Activated T-helper 17 cell treated with anti-CD3 and anti-CD28 coated beads, Interleukin-2, amount 50 U/mL, for 72 hours (primary cell): ENCODE results near the gene SNX21. TPM values are rescaled to one million over a fixed set of nuclear protein-coding genes. Genes with fewer than 3 reads are reported as not detected.
A peak's percentile ranks its signal among the peaks of the same experiment; 100 is the strongest.
"Not testable (repeated sequence)": the region's sequence is repeated elsewhere in the genome, so short reads cannot be mapped to it uniquely, and the experiment has no call there.

Source experiments
- ATAC-seq: fragments of 150-1000 bp; cut with Tn5 transposase; replicated peaks from 2 replicates; pipeline ENCODE4 v1.10.0; 2021; ENCODE audit warnings: mild to moderate bottlenecking, moderate library complexity
- H3K27ac Mint-ChIP-seq: one replicate; pipeline ENCODE4 v1.8.0; 2022; ENCODE audit warnings: mixed read lengths
- H3K27me3 Mint-ChIP-seq: one replicate; pipeline ENCODE4 v1.8.0; 2022; ENCODE audit warnings: mixed read lengths
- H3K36me3 Mint-ChIP-seq: one replicate; pipeline ENCODE4 v1.8.0; 2022; ENCODE audit warnings: low read depth, mild to moderate bottlenecking, mixed read lengths
- H3K4me1 Mint-ChIP-seq: one replicate; pipeline ENCODE4 v1.8.0; 2022; ENCODE audit warnings: mixed read lengths
- H3K4me3 Mint-ChIP-seq: one replicate; pipeline ENCODE4 v1.8.0; 2022; ENCODE audit warnings: mild to moderate bottlenecking, mixed read lengths
- H3K9me3 Mint-ChIP-seq: one replicate; pipeline ENCODE4 v1.8.0; 2022; ENCODE audit warnings: mixed read lengths
- total RNA-seq, 2 donors: library from RNA; stranded (reverse); gene quantifications; one replicate each; pipeline ENCODE4 v1.2.3, GENCODE V29; 2022

SNX21 gene
- 1 to 10 TPM; 2.2 to 2.6 TPM for total RNA-seq

DNA sequence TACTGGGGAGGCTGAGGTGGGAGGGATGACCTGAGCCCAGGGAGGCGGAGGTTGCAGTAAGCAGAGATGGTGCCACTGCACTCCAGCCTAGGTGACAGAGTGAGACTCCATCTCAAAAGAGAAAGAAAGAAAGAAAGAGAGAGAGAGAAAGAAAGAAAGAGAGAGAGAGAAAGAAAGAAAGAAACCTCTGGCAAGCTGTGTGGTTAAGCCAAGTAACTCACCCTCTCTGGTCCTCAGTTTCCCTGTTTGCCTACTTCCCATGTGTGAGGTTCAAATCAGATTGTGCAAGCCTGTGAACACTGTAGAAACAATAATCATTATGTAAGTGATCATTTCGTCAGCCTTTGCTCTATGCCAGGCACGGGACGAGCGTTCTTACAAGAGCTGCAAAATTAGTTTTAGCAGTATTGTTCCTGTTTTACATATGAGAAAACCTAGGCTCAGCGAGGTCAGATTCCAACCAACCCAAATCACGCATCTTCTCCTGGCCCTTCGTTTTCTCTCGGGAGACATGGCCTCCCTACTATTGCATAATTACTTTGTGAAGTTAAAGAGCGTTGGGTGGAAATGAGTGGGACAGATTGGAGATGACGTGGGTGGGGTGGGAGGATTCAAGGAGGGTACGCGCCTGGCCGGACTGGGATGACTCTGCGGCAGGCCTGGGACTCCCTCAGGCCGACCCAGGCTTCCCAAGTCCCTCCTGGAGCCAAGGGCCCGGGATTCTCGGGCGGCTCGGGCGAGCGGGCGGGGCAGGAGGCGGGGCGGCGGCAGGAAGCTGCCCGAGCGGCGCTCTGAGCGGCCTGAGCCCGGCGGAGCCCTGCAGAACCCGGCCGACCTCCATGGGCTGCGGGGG is at the start of gene SNX21:
Gene SNX21, plus strand, starts transcription at position 770 of the 853 bp plus-strand sequence. CDS start 121 bp downstream, outside the sequence.
- peak within 1 kb of the TSS; percentile 84 for H3K4me3 Mint-ChIP-seq
- H3K27me3 Mint-ChIP-seq = no peaks in the 10 kb centered on the region
- H3K27ac Mint-ChIP-seq = peak within 1 kb of the TSS; percentile 63
- ATAC-seq = peak; percentile 73
- peaks cover 7% of the 10 kb centered on the region for H3K4me1 Mint-ChIP-seq
- no peaks in the 10 kb centered on the region for H3K9me3 Mint-ChIP-seq
- no peaks in the 10 kb centered on the region for H3K36me3 Mint-ChIP-seq

GRCh38 chr20:45788351-45788750 is 45.2 kb upstream of the SNX21 start:
- H3K9me3 Mint-ChIP-seq = no peaks in the 10 kb centered on the region
- no peak overlapping the region for H3K27ac Mint-ChIP-seq
- peaks cover 11% of the 10 kb centered on the region for H3K4me1 Mint-ChIP-seq
- no peak overlapping the region for H3K4me3 Mint-ChIP-seq
- no peak for ATAC-seq
- peaks cover 11% of the 10 kb centered on the region for H3K36me3 Mint-ChIP-seq
- no peaks in the 10 kb centered on the region for H3K27me3 Mint-ChIP-seq

DNA sequence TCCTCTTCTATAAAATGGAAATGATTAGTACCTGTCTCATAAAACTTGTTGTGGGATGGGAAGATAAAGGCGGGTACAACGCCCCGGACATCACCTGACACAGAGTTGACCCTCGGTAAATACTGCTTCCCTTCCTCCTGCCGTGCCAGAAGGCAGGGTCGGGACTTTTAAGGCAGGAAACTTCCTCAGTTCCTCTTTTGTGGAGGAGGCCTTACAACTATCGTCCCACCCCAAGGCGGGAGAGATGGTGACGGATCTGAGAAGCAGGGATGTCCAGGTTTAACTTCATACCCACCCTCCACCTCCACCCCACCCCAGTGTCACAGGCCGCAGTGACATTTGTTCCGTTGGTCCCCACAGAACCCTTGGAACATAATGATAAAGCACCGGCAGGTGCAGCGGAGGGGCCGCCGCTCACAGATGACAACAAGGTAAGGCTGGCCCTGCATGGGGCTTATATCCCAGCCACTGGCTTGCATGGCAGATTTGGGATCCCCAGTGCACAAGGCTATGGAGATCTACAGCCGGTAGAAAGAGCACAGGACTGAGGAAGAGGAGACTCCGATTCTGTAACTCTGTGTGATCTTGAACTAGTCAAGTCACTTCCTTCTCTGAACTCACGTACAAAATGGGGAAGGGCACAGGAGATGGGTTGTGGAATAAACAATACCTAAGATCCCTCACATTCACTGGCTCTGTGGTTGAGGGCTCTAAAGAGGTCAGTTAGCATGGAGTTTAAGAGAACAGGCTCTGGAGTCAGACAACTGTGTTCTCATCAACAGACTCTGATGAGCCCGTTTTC is 41.1 kb upstream of the SNX21 start:
- H3K27me3 Mint-ChIP-seq = no peaks in the 10 kb centered on the region
- H3K9me3 Mint-ChIP-seq = no peaks in the 10 kb centered on the region
- peak overlapping the region; percentile 88 for H3K4me3 Mint-ChIP-seq
- H3K36me3 Mint-ChIP-seq = peaks cover 51% of the 10 kb centered on the region
- peaks cover 16% of the 10 kb centered on the region for H3K4me1 Mint-ChIP-seq
- ATAC-seq = no peak
- peak overlapping the region; percentile 94 for H3K27ac Mint-ChIP-seq

- no peak overlapping the region for H3K4me3 Mint-ChIP-seq
- H3K27ac Mint-ChIP-seq = peak overlapping the region; percentile 29
- H3K4me1 Mint-ChIP-seq = peaks cover 21% of the 10 kb centered on the region
- H3K27me3 Mint-ChIP-seq = no peaks in the 10 kb centered on the region
- H3K9me3 Mint-ChIP-seq = no peaks in the 10 kb centered on the region
- ATAC-seq = peak; percentile 24
- H3K36me3 Mint-ChIP-seq = peaks cover 60% of the 10 kb centered on the region
Measured at GRCh38 chr20:45796337-45797065, 37.1 kb upstream of the SNX21 start.

DNA sequence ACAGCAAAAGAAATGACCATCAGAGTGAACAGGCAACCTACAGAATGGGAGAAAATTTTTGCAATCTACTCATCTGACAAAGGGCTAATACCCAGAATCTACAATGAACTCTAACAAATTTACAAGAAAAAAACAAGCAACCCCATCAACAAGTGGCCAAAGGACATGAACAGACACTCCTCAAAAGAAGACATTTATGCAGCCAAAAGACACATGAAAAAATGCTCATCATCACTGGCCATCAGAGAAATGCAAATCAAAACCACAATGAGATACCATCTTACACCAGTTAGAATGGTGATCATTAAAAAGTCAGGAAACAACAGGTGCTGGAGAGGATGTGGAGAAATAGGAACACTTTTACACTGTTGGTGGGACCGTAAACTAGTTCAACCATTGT is 36.1 kb upstream of the SNX21 start:
- Mint-ChIP-seq H3K36me3 (peaks cover 65% of the 10 kb centered on the region), H3K4me1 (peaks cover 17% of the 10 kb centered on the region), H3K27ac (peak overlapping the region; percentile 29)
- not testable (repeated sequence) for H3K4me3 Mint-ChIP-seq, H3K9me3 Mint-ChIP-seq, ATAC-seq, H3K27me3 Mint-ChIP-seq

GRCh38 chr20:45797955-45798354 is 35.6 kb upstream of the SNX21 start:
- not testable (repeated sequence) for H3K27me3 Mint-ChIP-seq, ATAC-seq, H3K9me3 Mint-ChIP-seq, H3K27ac Mint-ChIP-seq, H3K4me3 Mint-ChIP-seq
- H3K36me3 Mint-ChIP-seq = peaks cover 65% of the 10 kb centered on the region
- H3K4me1 Mint-ChIP-seq = peaks cover 12% of the 10 kb centered on the region

GRCh38 chr20:45798935-45799642 is 34.5 kb upstream of the SNX21 start:
- peaks cover 12% of the 10 kb centered on the region for H3K4me1 Mint-ChIP-seq
- peak; percentile 97 for ATAC-seq
- no peaks in the 10 kb centered on the region for H3K27me3 Mint-ChIP-seq
- H3K27ac Mint-ChIP-seq = peak overlapping the region; percentile 78
- no peaks in the 10 kb centered on the region for H3K9me3 Mint-ChIP-seq
- H3K36me3 Mint-ChIP-seq = peaks cover 70% of the 10 kb centered on the region
- H3K4me3 Mint-ChIP-seq = peak overlapping the region; percentile 5

- no peak for ATAC-seq
- Mint-ChIP-seq H3K4me3 (no peak overlapping the region), H3K9me3 (no peaks in the 10 kb centered on the region), H3K27ac (no peak overlapping the region), H3K27me3 (no peaks in the 10 kb centered on the region), H3K36me3 (peaks cover 70% of the 10 kb centered on the region), H3K4me1 (peaks cover 8% of the 10 kb centered on the region)
Measured at GRCh38 chr20:45801851-45802250, 31.7 kb upstream of the SNX21 start.

GRCh38 chr20:45810191-45810970 is 23.2 kb upstream of the SNX21 start:
- Mint-ChIP-seq H3K4me1 (no peaks in the 10 kb centered on the region), H3K27me3 (no peaks in the 10 kb centered on the region), H3K27ac (peak overlapping the region; percentile 13), H3K4me3 (no peak overlapping the region), H3K9me3 (no peaks in the 10 kb centered on the region), H3K36me3 (peaks cover 97% of the 10 kb centered on the region)
- ATAC-seq = no peak

DNA sequence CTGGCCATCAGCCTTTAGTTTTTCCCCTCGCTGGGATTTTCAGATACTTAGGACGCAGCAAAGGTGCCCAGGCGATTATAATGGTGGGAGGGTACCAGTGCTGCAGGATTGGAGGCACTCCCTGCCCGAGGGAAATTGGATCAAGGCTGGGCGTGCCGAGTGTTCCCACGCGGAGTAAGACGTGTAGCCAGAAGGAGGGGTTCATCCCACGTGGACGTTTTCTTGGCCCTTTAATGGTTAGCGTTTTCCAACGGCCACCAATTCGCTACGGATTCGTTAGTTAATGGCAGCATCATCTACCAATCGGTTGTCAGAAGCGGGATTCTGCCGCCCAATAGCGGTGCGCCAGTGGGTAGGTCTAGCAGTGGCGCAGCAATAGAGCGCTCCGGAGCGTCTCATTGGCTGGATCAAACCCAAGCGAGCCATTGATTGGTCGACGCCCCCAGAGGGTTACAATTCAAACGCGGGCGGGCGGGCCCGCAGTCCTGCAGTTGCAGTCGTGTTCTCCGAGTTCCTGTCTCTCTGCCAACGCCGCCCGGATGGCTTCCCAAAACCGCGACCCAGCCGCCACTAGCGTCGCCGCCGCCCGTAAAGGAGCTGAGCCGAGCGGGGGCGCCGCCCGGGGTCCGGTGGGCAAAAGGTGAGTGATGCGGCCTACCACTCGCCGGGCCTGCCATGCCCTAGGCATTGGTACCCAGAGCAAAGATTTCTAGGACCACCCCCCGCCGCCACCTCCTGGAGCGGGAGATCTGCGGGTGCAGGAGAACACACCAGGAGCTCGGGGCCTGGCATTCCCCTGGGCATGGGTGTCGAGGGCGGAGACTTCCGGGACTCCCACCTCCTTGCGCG is 21.2 kb upstream of the SNX21 start, which contains the start of gene UBE2C:
Gene UBE2C, plus strand, starts transcription at position 488 of the 849 bp plus-strand sequence. Its CDS starts 52 bp downstream, at position 540.
- Mint-ChIP-seq H3K27ac (peak within 1 kb of the TSS; percentile 92), H3K4me3 (peak within 1 kb of the TSS; percentile 94), H3K4me1 (no peaks in the 10 kb centered on the region), H3K9me3 (no peaks in the 10 kb centered on the region), H3K36me3 (peaks cover 93% of the 10 kb centered on the region), H3K27me3 (no peaks in the 10 kb centered on the region)
- peak; percentile 100 for ATAC-seq

- no peak for ATAC-seq
- H3K4me3 Mint-ChIP-seq = peak overlapping the region; percentile 94
- peaks cover 87% of the 10 kb centered on the region for H3K36me3 Mint-ChIP-seq
- peak overlapping the region; percentile 92 for H3K27ac Mint-ChIP-seq
- no peaks in the 10 kb centered on the region for H3K9me3 Mint-ChIP-seq
- H3K27me3 Mint-ChIP-seq = no peaks in the 10 kb centered on the region
- no peaks in the 10 kb centered on the region for H3K4me1 Mint-ChIP-seq
Measured at GRCh38 chr20:45813006-45813340, 20.6 kb upstream of the SNX21 start.

GRCh38 chr20:45813489-45813888 is 20.1 kb upstream of the SNX21 start:
- Mint-ChIP-seq H3K27me3 (no peaks in the 10 kb centered on the region), H3K4me1 (no peaks in the 10 kb centered on the region), H3K36me3 (peaks cover 82% of the 10 kb centered on the region), H3K27ac (peak overlapping the region; percentile 92), H3K9me3 (no peaks in the 10 kb centered on the region), H3K4me3 (peak overlapping the region; percentile 94)
- no peak for ATAC-seq
